ENCODE data around the gene IL32.

The IL32 gene

GRCh38 chr16:3115003-3115402 lies 49.6 kb downstream of the IL32 start:
- no peak overlapping the region for H3K4me3 ChIP-seq (ENCODE audit: control insufficient read depth, low read depth, low read length)
- TF ChIP-seq CTCF (IDR thresholded peaks at IDR 0.05; ENCODE audit: control insufficient read depth, insufficient read depth, low read depth, low read length, missing control alignments): no peak
- no peak for DNase-seq (ENCODE audit: low read depth)

- no peak for TF ChIP-seq CTCF (IDR thresholded peaks at IDR 0.05; ENCODE audit: control insufficient read depth, insufficient read depth, low read depth, low read length, missing control alignments)
These were observed 50.1 kb downstream of the IL32 start for GRCh38 chr16:3115561-3115960.

GRCh38 chr16:3118204-3118790 lies 52.9 kb downstream of the IL32 start:
- TF ChIP-seq CTCF (IDR thresholded peaks at IDR 0.05; ENCODE audit: control insufficient read depth, insufficient read depth, low read depth, low read length, missing control alignments): no peak
- DNase-seq (ENCODE audit: low read depth): no peak
- no peak overlapping the region for H3K4me3 ChIP-seq (ENCODE audit: control insufficient read depth, low read depth, low read length)

More at GRCh38 chr16:3115561-3115960, 50.1 kb downstream of the IL32 start:
- no peak for DNase-seq (ENCODE audit: low read depth)
- H3K4me3 ChIP-seq (ENCODE audit: control insufficient read depth, low read depth, low read length): no peak overlapping the region

GRCh38 chr16:3118846-3119245 lies 53.4 kb downstream of the IL32 start:
- no peak for DNase-seq (ENCODE audit: low read depth)
- no peak overlapping the region for H3K4me3 ChIP-seq (ENCODE audit: control insufficient read depth, low read depth, low read length)
- no peak for TF ChIP-seq CTCF (IDR thresholded peaks at IDR 0.05; ENCODE audit: control insufficient read depth, insufficient read depth, low read depth, low read length, missing control alignments)

Measured in AG09309 (cell line).